BLaER1 treated with 17β-estradiol and CSF1 and Interleukin-3, amounts not matched to agents 10 nM and 100 nM (cell line): ENCODE data around the gene BTC.
"Not testable (repeated sequence)": the region's sequence is repeated elsewhere in the genome, so short reads cannot be mapped to it uniquely, and the experiment has no call there.

Source experiments
- H3K27ac ChIP-seq, 11 experiments: shearing (Covaris generic); formaldehyde crosslinking; 2 replicates each; pipeline ENCODE4 v1.8.1; 2022
- H3K27me3 ChIP-seq, 11 experiments: shearing (Covaris generic); formaldehyde crosslinking; 2 replicates each; pipeline ENCODE4 v1.8.1; 2022
- H3K36me3 ChIP-seq, 11 experiments: shearing (Covaris generic); formaldehyde crosslinking; 2 replicates each; pipeline ENCODE4 v1.8.1; 2022
- H3K4me1 ChIP-seq, 10 experiments: shearing (Covaris generic); formaldehyde crosslinking; 2 replicates each; pipeline ENCODE4 v1.8.1; 2022
- H3K4me2 ChIP-seq, 11 experiments: shearing (Covaris generic); formaldehyde crosslinking; 2 replicates each; pipeline ENCODE4 v1.8.1; 2022
- H3K4me3 ChIP-seq, 10 experiments: shearing (Covaris generic); formaldehyde crosslinking; 2 replicates each; pipeline ENCODE4 v1.8.1; 2022
- H3K9ac ChIP-seq, 11 experiments: shearing (Covaris generic); formaldehyde crosslinking; 2 replicates each; pipeline ENCODE4 v1.8.1; 2022
- H3K9me3 ChIP-seq, 11 experiments: shearing (Covaris generic); formaldehyde crosslinking; replicated peaks in 1 of 11; 2 replicates each; pipeline ENCODE4 v1.8.1; 2022
- H4K20me1 ChIP-seq, 11 experiments: shearing (Covaris generic); formaldehyde crosslinking; 2 replicates each; pipeline ENCODE4 v1.8.1; 2022
- Cebpa-rat ChIP-seq, 11 experiments: shearing (Covaris generic); IDR thresholded peaks; 2 replicates each; pipeline ENCODE4 v1.8.1; 2022

The BTC gene

DNA sequence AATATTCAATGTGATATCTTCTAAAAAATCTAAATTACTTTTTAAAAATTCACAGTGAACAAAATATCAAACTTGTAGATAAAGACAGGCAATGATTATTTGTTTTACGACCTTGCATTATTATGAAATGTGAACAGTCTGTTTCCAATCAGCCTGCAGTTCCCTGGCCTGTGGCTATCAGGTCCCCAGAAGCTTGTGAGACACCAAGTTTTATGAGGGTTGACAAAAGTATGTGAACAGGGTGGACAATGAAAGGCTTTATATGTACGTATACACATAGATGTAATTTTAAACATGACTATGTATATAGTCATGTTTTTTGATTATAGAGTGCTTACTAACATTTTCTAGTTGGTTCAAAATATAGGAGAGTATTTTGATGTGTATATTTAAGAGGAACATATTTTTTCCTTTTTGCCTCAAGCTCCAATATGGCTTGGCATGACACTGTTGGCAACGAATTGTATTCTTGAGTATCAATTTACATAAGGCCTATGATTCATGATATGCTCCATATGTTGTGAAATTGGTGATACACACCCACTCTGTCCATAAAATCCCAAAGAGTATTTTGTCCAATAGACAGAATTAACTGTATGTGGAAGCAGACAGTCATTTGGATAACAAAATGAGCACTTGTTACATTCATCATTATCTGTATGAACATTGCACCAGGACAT, 55.7 kb downstream of the BTC start:
- TF ChIP-seq Cebpa-rat (IDR thresholded peaks at IDR 0.05) = no peak
- H3K9ac ChIP-seq = no peak overlapping the region
- no peaks in the 10 kb centered on the region for H4K20me1 ChIP-seq
- H3K36me3 ChIP-seq = no peaks in the 10 kb centered on the region
- H3K27ac ChIP-seq = no peak overlapping the region
- H3K4me3 ChIP-seq = no peak overlapping the region
- no peaks in the 10 kb centered on the region for H3K9me3 ChIP-seq
- no peaks in the 10 kb centered on the region for H3K27me3 ChIP-seq
- no peak overlapping the region for H3K4me2 ChIP-seq
- no peaks in the 10 kb centered on the region for H3K4me1 ChIP-seq

DNA sequence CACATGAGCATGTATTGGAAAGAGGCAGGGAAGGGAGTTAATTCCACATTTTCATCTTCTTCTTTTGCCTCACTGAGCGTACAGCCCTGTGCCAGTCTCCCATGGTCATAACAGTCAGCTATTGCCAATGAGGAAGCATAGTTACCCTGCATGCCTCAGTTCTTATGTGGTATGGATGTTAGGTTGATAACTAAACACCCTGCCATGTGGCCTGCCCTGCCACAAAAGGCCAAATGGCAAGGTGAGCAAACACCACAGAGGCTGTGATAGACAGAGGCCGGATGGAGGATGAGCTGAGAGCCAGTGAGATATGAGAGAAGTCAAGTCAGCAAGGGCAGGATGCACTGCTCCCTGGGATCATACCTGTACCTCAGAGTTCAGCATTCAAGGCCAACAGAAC, 59.3 kb downstream of the BTC start:
- Histone ChIP-seq H3K27ac (no peak overlapping the region), H3K4me2 (no peak overlapping the region), H3K27me3 (no peaks in the 10 kb centered on the region), H3K4me3 (no peak overlapping the region), H3K4me1 (no peaks in the 10 kb centered on the region), H4K20me1 (no peaks in the 10 kb centered on the region), H3K9ac (no peak overlapping the region), H3K36me3 (no peaks in the 10 kb centered on the region), H3K9me3 (no peaks in the 10 kb centered on the region)
- no peak for TF ChIP-seq Cebpa-rat (IDR thresholded peaks at IDR 0.05)

DNA sequence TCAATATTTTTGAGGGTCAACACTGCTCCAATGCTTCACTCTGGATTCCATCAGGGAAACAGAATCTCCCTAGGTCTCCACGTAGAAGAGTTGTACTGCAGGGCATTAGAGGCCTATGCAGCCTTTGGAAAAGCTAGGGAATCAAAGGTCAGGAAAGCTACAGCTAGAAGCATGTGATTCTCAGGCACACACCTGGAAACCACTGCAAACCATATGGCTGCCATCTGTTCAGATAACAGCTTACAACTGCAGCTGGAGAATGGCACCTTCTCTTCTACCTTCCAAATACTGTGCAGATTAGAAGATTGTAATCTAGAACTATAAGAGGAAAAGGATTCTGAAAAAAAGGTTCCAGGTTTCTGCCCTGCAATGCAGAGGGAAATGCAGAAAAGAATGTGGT, 60.6 kb downstream of the BTC start:
- Histone ChIP-seq H3K4me1 (no peaks in the 10 kb centered on the region), H3K4me2 (no peak overlapping the region), H3K4me3 (no peak overlapping the region), H3K9me3 (no peaks in the 10 kb centered on the region), H3K27me3 (no peaks in the 10 kb centered on the region), H3K36me3 (no peaks in the 10 kb centered on the region), H4K20me1 (no peaks in the 10 kb centered on the region), H3K27ac (no peak overlapping the region), H3K9ac (no peak overlapping the region)
- no peak for TF ChIP-seq Cebpa-rat (IDR thresholded peaks at IDR 0.05)

DNA sequence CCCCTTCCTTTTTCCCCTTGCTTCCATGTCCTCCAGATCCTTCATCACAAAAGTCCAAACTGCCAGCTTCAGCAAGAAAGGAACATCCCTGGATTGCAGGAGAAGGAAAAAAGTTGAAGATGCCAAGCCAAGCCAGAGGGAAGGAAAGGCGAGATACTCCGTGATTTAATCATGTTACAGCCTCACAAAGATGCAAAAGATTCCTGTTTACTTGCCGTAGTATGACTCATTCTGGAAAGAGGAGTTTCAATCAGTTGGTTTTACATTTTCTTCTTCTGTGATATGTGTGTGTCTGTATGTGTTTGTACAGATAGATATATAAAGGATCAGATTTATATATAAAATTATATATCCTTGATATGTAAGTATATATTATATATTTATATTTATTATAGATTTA, 69.3 kb downstream of the BTC start:
- Histone ChIP-seq H3K4me3 (no peak overlapping the region), H3K4me1 (no peaks in the 10 kb centered on the region), H3K36me3 (no peaks in the 10 kb centered on the region), H3K9ac (no peak overlapping the region), H3K27ac (no peak overlapping the region), H3K27me3 (no peaks in the 10 kb centered on the region), H3K4me2 (no peak overlapping the region), H4K20me1 (no peaks in the 10 kb centered on the region), H3K9me3 (no peaks in the 10 kb centered on the region)
- no peak for TF ChIP-seq Cebpa-rat (IDR thresholded peaks at IDR 0.05)

DNA sequence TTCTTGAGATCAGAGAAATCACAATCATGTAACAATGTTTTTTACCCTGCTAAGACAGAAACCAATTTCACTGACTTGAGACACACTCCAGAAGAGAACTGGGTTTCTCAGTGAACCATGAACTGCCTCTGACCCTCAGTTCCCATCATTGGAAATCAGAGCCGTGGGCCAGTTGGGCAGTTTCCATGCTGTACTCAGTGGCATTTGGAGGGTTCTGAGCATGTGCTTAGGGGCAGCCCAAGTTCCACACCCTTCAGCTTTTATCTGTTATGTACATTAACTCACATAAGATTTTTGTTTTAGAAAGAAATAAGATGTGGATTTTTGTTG, 77.9 kb downstream of the BTC start:
- Histone ChIP-seq H3K27ac (no peak overlapping the region), H3K9me3 (peaks cover 20 to 28% (median 25%) of the 10 kb centered on the region in 11 experiments), H3K4me1 (no peaks in the 10 kb centered on the region), H3K4me2 (no peak overlapping the region), H4K20me1 (no peaks in the 10 kb centered on the region), H3K36me3 (no peaks in the 10 kb centered on the region), H3K27me3 (no peaks in the 10 kb centered on the region), H3K4me3 (no peak overlapping the region), H3K9ac (no peak overlapping the region)
- TF ChIP-seq Cebpa-rat (IDR thresholded peaks at IDR 0.05) = no peak

DNA sequence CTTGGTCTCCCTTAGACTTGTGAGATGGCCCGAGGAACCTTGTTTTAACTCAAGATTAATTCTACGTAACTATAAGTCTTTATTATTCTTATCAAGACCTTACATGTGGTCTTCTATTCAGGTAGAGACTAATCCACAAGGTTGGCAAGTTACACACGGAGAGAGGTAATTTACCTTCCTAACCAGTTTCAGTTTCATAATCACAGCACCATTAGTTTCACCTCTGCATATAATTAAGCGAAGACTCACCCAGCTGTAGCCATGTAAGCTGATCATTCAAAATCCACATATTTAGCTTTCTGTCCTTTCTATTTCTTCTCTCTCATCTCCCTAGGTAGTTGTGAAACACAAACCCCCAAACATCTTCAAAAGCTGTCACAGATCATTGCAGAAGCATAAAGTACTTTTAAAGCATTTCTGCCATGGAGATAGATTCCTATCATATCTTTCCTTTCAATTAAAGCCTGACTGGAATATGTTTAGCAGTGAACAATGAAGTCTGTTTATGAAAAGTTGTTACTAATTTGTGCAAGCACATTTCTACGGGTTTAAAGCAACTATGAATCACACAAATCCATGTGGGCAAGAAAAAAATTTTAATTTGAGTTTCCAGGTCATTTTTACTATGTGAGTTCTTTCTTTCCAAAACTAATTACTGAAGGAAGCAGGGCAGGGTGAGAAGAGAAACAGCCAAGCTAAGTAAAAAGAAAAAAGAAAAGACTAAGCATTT, 78.5 kb downstream of the BTC start:
- Histone ChIP-seq H3K27me3 (no peaks in the 10 kb centered on the region), H3K4me3 (no peak overlapping the region), H3K36me3 (no peaks in the 10 kb centered on the region), H3K4me1 (no peaks in the 10 kb centered on the region), H3K4me2 (no peak overlapping the region), H3K9ac (no peak overlapping the region), H4K20me1 (no peaks in the 10 kb centered on the region), H3K27ac (no peak overlapping the region), H3K9me3 (peaks cover 21 to 31% (median 25%) of the 10 kb centered on the region in 11 experiments)
- TF ChIP-seq Cebpa-rat (IDR thresholded peaks at IDR 0.05) = no peak

DNA sequence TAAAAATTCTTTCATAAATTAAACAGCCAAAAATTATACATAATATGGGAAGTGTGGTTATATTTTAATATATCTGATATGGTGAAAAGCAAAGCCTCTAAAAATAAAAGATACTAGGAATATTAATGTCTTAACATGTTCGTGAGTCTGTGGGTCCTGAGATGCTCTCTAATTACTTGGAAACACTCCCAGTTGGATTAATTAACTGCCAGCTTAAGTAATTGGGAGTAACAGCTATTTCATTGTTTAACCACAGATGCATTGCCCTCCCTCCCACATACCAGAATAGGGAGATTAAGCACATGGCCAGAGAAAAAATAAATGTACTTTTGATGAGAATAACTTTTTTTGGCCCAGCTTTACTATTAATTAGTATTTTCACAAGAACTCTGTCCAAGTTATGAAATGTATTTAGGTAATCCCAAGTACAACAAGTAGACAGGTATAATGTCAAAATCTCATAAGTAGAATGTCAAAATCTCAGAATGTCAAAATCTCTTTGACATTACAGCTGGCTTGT, 79.7 kb downstream of the BTC start:
- no peaks in the 10 kb centered on the region for H3K4me1 ChIP-seq
- H3K27ac ChIP-seq = no peak overlapping the region
- peaks cover 21 to 32% (median 25%) of the 10 kb centered on the region in 11 experiments for H3K9me3 ChIP-seq
- H3K4me2 ChIP-seq = no peak overlapping the region
- H3K36me3 ChIP-seq = no peaks in the 10 kb centered on the region
- no peak overlapping the region for H3K9ac ChIP-seq
- no peaks in the 10 kb centered on the region for H4K20me1 ChIP-seq
- H3K4me3 ChIP-seq = no peak overlapping the region
- no peak for TF ChIP-seq Cebpa-rat (IDR thresholded peaks at IDR 0.05)
- H3K27me3 ChIP-seq = no peaks in the 10 kb centered on the region

DNA sequence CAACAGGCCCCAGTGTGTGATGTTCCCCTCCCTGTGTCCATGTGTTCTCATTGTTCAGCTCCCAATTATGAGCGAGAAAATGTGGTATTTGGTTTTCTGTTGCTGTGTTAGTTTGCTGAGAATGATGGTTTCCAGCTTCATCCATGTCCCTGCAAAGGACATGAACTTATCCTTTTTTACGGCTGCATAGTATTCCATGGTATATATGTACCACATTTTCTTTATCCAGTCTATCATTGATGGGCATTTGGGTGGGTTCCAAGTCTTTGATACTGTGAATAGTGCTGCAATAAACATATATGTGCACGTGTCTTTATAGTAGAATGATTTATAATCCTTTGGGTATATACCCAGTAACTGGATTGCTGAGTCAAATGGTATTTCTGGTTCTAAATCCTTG, 86.2 kb downstream of the BTC start:
- H3K9me3 ChIP-seq = peaks cover 13 to 21% (median 17%) of the 10 kb centered on the region in 11 experiments
- not testable (repeated sequence) for H3K9ac ChIP-seq, H3K4me2 ChIP-seq

More for the DNA sequence above, 86.2 kb downstream of the BTC start:
- not testable (repeated sequence) for H3K4me3 ChIP-seq, H3K27ac ChIP-seq, H4K20me1 ChIP-seq, H3K36me3 ChIP-seq, H3K27me3 ChIP-seq, H3K4me1 ChIP-seq
